Raji (cell line): Measurements from ENCODE around the gene OCEL1.
A peak's percentile ranks its signal among the peaks of the same experiment; 100 is the strongest.

Source experiments
- POLR2A ChIP-seq: IDR thresholded peaks from 2 replicates; pipeline ENCODE4 v1.6.1; 2011; ENCODE audit warnings: low read depth, low read length, control low read depth; ENCODE audit not compliant: insufficient read depth

Gene OCEL1, protein sequence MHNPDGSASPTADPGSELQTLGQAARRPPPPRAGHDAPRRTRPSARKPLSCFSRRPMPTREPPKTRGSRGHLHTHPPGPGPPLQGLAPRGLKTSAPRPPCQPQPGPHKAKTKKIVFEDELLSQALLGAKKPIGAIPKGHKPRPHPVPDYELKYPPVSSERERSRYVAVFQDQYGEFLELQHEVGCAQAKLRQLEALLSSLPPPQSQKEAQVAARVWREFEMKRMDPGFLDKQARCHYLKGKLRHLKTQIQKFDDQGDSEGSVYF

DNA sequence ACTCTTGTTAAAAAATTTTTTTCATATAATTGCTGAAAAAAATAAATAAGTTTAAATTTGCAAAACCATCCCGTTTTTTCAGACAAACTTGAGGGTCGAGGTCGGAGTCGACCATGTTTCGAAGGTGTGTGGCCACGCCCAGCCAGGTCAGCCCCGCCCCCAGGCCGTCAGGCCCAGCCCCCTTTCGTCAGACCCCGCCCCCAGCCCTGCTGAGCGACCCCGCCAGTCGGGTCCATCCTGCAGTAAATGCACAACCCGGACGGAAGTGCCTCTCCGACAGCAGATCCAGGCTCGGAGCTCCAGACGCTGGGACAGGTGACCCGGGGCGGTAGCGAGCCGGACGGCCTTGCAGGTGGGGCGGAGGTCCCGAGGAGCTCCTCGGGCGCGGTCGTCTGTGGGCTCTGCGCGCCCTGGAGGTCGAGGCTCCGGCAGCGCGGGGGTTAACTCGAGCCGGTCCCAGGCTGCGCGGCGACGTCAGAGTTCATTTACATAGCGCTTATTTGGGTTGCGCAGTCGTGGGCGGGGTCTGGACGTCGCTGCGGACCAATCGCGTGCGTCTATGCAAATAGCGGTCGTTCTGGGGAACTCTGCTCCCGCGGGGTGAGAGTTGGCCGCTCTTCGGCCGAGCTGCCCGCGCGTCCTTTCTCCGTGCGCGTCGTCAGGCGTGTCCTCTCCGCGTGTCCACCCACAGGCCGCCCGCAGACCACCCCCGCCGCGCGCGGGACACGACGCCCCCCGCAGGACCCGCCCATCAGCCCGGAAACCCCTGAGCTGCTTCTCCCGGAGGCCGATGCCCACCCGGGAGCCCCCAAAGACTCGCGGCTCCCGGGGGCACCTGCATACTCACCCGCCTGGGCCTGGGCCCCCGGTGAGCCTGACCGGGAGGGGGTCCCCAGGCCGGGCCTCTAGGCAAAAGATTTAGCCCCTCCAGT lies at the start of gene OCEL1:
TSS of gene OCEL1 (plus strand) at position 225 of the 932 bp plus-strand sequence. CDS start at position 247, 22 bp downstream.
- TF ChIP-seq POLR2A, result peak; percentile 97

DNA sequence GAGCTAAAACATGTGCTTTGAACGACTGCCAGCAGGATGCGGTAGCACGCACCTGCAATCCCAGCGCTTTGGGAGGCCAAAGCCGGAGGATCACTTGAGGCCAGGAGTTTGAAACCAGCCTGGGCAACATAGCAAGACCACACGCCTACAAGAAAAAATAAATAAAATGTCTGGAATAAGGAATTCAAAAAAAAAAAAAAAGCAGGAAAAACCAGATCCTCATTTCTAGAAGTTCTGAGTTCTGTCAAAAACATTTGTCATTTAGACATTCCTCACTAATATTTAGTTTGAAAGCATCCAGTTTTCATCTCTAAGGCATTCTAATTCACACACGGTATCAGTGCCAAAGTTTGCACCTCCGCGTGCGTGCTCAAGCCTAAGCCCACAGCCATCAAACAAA lies 47.7 kb upstream of the OCEL1 start:
- TF ChIP-seq POLR2A, result no peak

DNA sequence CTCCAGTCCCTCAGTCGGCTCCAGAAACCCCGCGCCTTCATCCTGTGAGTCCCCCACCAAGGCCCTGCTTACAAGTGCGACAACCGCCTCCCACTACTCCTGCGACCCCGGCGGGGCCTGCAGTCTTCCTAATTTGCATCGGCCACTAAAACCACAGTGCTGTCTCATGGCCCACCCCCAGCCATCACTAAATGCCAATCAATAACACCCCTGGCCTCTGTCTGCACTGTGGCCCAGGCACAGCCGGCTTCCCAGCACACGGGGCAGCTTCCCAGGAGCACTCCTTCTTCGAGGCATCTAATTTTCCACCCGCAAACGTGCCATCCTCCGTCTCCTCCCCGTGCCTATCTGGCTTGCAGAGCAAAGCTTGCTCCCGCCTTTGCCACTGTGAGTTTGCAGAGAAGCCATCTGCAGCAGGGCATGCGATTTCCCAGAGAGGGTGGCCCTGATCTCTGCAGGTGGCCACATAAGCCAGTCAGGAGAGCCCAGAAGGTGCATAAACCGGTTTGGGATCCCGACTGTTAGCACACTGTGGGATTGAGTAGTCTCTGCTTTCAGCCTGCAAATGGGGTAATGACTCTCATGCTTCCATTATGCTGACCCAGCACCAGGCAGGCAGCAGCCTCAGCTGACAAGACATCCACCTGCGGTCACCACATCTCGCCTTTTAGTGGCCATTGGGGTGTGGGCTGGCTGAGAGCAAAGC lies 44.9 kb upstream of the OCEL1 start:
- no peak for TF ChIP-seq POLR2A

DNA sequence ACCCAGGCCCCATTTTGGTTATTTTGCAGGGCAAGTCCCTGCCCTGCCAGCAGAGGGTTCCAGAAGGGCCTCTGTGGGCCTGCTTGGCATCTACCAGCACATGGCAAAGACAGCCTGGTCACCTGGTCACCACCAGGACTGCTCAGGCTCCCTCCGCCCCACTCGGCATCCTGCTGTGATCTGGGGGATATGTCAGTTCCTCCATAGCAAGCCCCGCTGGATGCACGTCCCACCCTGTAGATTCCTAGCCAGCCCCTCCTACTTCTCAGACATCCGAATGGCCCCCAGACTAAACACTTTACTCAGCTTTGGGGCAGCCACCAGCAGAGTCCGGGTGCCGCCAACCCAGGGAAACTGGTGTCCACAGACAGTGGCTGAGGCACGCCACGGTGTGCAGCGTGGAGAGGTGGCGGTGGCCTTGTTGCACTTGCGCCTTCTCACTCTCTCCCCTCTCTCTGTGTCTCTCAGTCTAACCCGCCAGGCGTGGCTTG lies 42.7 kb upstream of the OCEL1 start:
- TF ChIP-seq POLR2A, result no peak

DNA sequence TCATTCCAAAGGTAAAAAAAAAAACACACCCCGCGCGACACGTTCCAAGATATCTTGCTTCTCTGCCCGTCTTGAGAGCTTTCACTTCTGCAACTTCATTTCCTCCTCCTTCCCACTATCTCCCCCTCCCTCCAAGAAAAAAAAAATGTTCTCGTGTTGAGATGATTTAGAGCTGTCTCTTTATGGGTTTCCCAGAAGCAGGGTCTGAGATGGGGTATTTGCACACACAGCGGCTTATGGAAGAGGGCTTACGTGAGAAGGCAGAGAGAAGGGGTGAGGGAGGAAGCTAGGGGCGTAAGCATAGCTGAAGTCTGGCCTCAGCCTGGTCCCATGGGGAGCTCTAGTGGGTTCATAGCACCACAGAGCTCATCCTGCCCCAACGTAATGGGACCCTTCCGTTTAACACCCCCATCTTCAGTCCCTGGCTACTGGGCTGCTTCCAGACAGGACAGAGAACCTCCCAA lies 42.1 kb upstream of the OCEL1 start:
- TF ChIP-seq POLR2A, result no peak

DNA sequence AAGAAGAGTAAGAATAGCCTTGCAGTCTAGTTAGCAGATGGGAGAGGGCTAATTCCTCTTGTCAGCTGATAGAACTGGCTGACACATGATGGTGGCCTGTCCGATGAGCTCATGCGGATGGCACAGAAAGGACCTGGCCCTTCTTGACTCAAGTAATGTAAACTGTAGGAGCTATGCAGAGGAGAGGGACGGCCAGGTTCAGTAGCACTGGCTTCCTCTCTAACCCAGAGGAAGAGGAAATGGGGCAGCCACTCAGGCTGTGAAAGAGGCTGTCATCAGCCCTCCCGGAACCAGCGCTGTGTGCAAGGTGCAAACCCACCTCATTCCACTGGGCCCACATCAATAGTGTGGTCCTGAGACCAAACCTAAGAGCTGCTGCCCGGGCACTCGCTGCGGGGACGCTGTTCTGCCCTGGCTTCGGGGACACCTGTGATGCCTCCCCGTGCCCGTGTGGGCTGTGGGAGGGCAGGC lies 41.6 kb upstream of the OCEL1 start:
- TF ChIP-seq POLR2A, result no peak

DNA sequence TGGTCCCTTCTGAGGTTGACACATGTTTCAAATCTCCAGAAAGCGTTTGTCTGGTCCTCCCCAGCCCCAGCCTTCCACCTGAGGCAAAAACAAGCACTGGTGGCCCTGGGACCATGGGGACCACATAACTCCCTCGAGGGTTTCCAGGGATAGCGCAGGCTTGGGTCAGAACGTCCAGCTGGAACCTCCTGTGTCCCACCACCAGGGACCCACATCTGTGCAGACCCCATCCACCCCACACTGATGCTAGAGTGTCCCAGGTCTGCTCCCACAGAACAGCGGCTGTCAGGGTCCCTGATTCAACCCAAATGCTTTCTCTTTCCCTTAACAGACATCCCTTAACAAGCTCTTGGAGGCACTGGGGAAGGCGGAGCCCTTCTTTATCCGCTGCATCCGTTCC lies 40.4 kb upstream of the OCEL1 start:
- no peak for TF ChIP-seq POLR2A

DNA sequence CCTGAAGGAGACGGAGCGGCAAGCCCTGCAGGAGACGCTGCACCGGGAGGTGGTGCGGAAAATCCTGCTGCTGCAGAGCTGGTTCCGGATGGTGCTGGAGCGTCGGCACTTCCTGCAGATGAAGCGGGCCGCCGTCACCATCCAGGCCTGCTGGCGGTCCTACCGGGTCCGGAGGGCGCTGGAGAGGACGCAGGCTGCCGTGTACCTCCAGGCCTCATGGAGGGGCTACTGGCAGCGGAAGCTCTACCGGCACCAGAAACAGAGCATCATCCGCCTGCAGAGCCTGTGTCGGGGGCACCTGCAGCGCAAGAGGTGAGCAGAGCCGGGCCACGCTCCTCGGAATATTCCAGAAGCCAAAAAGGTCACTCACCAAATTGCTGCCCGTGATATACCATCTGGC lies 33.3 kb upstream of the OCEL1 start:
- no peak for TF ChIP-seq POLR2A

DNA sequence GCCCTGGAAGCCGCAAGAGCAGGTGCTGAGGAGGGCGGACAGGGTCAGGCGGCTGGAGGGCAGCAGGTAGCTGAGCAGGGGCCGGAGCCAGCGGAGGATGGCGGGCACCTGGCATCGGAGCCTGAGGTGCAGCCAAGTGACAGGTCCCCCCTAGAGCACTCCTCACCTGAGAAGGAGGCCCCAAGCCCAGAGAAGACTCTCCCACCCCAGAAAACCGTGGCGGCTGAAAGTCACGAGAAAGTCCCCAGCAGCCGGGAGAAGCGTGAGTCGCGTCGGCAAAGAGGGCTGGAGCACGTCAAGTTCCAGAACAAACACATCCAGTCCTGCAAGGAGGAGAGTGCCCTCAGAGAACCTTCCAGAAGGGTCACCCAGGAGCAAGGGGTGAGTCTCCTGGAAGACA lies 31.4 kb upstream of the OCEL1 start:
- TF ChIP-seq POLR2A, result no peak

DNA sequence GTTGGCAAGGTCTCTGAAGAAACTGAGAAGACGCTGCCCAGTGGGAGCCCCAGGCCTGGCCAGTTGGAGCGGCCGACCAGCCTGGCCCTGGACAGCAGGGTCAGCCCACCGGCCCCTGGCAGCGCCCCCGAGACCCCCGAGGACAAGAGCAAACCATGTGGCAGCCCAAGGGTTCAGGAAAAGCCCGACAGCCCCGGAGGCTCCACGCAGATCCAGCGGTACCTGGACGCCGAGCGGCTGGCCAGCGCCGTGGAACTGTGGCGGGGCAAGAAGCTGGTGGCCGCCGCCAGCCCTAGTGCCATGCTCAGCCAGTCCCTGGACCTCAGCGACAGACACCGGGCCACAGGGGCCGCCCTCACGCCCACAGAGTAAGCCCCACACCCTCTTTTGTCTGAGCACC lies 30.9 kb upstream of the OCEL1 start:
- TF ChIP-seq POLR2A, result no peak

DNA sequence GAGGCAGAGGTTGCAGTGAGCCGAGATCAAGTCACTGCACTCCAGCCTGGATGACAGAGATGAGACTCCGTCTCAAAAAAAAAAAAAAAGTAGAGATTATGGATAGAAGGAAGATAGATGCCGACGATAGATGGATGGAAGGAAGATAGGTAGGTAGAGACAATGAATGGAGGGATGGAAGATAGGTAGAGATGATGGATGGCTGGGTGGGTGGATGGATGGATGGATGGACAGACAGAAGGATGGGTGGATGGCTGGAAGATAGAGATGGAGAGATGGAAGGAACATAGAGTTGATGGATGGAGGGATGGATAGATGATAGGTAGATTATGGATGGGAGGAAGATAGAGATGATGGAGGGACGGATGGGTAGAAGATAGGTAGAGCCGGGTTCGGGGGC lies 29.4 kb upstream of the OCEL1 start:
- no peak for TF ChIP-seq POLR2A

DNA sequence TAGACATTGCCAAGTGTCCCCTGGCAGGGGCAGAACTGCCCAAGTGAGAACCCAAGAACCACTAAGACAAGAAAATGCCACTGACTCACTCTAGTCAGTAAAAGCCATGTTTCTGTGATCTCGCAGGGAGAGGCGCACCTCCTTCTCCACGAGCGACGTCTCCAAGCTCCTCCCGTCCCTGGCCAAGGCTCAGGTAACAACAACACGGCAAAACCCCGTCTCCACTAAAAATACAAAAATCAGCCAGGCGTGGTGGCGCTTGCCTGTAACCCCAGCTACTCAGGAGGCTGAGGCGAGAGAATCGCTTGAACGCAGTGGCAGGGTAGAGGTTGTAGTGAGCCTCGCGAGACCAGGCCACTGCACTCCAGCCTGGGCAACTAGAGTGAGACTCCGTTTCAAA lies 28.4 kb upstream of the OCEL1 start:
- no peak for TF ChIP-seq POLR2A

DNA sequence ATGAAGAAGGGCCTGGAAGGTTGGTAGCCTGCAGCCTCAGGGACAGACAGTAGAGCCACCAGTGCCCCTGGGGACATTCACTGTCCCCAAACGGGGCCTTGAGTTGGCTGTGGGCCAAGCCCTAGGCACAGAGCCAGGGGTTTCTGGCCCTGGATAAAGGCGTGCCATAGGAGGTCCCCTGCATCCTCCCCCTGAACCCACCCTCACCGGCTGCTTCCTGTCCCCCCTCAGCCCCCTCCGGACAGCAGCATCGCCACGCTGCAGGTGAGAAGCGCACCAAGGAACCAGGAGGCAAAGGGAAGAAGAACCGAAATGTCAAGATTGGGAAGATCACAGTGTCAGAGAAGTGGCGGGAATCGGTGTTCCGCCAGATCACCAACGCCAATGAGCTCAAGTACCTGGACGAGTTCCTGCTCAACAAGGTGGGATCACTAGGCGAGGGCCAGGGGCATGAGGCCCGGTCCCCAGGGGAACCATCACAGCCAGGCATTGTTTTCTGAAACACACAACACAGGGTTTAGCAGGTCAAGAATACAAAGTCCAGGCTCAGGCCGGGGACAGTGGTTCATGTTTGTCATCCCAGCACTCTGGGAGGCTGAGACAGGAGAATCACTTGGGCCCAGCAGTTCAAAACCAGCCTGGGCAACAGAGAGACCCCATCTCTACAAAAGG lies 25.5 kb upstream of the OCEL1 start:
- no peak for TF ChIP-seq POLR2A

DNA sequence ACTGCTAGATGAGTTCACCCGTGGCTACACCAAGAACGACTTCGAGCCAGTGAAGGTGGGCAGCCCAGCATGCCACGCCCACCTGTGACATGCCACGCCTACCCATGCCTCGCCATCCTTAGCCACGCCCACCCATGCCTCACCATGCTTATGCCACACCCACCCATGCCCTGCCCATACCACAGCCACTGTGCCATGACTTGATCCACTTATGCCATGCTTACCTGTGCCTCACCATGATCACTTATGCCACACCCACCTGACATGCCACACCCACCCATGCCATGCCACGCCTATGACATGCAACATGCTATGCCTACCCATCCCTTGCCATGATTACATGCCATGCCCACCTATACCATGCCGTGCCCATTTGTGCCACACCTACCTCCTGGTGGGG lies 23.8 kb upstream of the OCEL1 start:
- no peak for TF ChIP-seq POLR2A

DNA sequence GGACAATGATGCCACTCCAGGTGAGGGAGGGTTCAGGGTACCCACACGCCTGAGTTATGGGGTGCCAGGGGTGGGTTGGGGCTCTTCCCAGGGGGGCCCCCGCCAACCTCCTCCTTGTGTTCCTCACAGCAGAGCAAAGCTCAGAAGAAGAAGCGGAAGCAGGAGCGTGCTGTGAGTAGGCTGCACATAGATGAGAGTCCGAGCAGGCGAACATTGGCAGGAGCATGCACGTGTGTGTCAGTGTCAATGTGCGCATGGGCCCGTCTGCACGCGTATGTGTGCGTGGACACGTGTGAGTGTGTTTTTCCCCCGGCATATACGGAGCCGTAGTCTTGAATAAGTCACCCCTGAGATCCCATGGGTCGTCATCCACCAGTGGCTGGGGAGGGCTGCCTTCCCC lies 23.3 kb upstream of the OCEL1 start:
- no peak for TF ChIP-seq POLR2A
